GM19023 (cell line): ENCODE data around the gene GRIN3B.

Source experiments
- ATAC-seq: cut with Tn5 transposase; IDR thresholded peaks from one replicate; pipeline ENCODE4 v1.9.1; 2021; ENCODE audit warnings: mild to moderate bottlenecking, moderate library complexity; ENCODE audit not compliant: unreplicated experiment

The GRIN3B gene

DNA sequence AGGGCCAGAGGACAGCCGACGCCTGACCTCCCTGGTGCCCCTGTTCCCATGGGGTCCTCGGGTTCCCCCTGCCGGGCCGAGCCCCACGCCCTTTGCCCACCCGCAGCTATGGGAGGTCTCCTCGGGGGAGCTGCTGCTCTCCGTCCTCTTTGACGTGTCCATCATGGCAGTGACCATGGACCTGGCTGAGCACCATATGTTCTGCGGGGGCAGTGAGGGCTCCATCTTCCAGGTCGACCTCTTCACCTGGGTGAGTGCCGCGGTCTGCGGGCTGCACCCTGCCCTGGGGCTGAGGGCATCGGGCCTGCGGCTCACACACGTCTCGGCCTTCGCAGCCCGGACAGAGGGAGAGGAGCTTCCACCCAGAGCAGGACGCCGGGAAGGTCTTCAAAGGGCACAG lies 9.5 kb upstream of the GRIN3B start:
- no peak for ATAC-seq

GRCh38 chr19:991174-991931 lies 8.9 kb upstream of the GRIN3B start:
- no peak for ATAC-seq

DNA sequence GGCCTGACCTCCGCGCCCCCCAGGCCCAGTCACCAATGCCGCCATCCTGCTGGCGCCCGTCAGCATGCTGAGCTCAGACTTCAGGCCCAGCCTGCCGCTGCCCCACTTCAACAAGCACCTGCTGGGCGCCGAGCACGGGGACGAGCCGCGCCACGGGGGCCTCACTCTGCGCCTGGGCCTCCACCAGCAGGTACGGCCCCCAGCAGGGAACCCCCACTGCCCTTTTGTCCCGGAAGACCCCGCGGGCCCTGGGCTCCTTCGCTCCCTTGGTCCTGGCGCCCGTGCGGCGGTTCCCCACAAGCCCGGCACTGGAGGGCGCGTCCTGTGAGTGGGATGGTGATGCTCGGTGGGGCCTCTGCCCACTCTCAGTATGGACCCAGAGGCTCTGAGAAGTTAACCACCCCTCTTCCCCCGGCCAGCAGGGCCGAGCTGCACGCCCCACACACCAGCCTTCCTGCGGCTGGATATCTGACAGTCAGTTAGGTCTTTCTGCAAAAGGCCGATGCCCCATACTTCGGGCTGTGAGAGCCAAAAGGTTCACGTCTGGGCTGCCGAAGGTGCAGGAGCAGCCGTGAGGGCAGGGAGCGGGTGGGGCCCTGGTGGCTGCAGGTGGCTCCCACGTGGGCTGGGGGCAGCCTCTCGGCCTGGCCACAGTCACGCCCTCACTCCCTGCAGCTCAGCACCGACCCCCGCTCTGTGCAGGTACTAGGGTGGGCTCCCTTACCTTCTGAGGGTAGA lies 8.1 kb upstream of the GRIN3B start:
- no peak for ATAC-seq

DNA sequence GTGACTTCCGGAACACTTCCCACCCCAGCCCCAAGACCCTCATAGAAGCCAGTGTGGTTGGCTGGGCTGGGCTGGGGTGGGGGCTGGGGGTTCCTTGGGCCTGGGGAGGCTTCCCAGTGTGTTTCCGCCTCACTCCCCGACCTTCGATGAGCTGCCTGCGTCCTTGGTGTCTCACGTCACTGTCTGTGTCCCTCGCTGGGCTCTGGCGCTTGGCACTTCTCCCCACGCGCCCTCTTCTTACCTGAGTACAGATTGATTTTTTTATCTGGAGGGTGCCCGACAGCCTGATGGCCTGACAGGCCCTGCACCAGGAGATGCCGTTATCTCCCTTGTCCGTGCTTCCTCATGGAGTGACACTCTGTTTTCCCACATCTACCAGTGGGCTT lies 7.6 kb upstream of the GRIN3B start:
- ATAC-seq: no peak

GRCh38 chr19:993361-993830 lies 6.8 kb upstream of the GRIN3B start:
- ATAC-seq: no peak

DNA sequence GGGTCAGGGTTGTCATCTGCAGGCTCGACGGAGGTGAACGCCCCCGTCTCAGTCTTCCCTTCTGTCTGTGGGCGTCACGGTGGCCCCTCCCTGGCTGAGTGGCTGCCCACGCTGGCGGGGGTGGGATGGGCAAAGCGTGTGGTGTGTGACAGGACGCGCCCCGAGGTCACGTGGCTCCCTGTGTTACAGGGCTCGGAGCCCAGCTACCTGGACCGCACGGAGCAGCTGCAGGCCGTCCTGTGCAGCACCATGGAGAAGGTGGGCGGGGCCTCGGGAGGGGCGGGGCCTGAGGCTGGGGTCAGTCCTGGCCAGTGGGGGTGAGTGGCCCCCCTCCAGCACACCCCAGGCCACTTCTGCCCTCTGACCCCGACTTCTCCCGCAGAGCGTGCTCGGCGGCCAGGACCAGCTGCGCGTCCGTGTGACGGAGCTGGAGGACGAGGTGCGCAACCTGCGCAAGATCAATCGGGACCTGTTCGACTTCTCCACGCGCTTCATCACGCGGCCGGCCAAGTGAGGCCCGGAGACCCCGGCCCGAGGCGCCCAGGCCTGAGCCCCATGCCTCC lies 6.3 kb upstream of the GRIN3B start:
- ATAC-seq: no peak

DNA sequence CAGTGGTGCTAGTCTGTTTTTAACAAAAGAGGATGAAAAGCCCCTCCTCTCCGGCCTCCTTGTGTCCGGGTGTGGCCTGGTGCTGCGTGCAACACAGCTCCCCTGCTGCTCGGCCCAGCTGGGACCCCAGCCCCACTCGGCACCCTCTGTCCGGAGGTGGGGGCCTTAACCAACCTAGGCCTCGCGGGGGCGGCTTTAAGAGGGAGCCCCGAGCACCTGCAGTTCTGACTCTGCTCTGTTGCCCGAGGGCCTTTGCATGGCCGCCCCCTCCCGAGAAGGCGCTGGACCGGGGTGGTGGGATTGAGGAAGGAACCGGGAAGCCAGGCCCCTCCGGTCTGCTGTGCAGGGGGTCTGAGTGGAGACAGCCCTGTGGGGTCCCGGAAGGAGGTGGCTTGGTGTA lies 5.7 kb upstream of the GRIN3B start:
- ATAC-seq: no peak

DNA sequence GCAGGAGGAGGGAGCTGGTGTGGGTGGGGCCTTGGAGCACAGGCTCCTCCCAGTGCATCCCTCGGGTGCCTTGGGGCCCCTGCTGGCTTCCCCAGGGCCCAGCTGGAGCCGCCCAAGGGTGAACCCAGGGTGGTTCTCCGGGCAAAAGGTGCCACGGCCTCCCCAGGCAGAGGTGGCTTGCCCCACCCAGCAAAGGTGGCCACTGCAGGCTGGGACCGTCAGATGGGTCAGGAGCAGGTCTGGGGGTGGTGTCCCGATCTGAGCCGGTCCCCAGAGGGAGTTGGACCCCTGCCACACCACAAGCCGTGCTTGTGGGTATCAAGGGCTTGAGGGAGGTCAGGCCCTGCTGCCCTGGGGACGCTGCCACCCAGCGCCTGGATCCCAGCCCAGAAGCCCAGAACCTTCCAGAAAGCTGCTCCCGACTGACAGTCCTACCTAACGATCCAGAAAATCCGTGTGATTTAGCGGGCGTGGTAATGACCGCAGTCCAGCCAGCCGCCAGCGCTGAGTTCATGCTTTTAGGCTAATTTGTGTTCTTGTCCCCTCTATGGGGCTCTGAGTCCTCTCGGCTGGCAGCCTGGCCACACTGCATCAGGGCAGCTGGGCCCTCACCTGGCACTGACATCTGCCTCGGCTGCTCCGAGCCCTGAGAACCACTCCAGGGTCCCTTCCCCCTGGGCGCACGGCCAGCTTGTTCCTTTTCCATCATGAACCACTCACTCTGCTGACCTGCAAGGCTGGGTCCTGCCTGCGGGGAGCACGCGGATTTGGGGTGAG lies 5.0 kb upstream of the GRIN3B start:
- ATAC-seq: no peak

GRCh38 chr19:996051-996838 lies 4.0 kb upstream of the GRIN3B start:
- no peak for ATAC-seq

GRCh38 chr19:998064-998463 lies 2.2 kb upstream of the GRIN3B start:
- ATAC-seq: no peak

DNA sequence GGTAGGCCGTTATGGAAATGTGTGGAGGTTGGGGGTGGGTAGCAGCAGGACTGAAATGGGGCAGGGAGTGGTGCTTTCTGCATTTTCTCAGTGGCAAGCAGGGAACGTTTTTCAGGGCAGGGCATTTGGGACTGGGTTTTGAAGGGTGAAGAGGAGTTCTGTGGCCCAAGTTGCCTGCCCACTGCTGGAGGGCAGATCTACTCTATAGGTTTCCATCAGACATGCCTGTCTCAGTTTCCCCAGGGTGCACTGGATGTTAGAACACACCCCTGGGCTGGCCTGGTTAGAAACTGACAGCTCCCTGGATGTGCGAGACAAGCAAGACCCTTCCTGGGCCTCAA lies 870 bp upstream of the GRIN3B start:
- ATAC-seq: no peak

DNA sequence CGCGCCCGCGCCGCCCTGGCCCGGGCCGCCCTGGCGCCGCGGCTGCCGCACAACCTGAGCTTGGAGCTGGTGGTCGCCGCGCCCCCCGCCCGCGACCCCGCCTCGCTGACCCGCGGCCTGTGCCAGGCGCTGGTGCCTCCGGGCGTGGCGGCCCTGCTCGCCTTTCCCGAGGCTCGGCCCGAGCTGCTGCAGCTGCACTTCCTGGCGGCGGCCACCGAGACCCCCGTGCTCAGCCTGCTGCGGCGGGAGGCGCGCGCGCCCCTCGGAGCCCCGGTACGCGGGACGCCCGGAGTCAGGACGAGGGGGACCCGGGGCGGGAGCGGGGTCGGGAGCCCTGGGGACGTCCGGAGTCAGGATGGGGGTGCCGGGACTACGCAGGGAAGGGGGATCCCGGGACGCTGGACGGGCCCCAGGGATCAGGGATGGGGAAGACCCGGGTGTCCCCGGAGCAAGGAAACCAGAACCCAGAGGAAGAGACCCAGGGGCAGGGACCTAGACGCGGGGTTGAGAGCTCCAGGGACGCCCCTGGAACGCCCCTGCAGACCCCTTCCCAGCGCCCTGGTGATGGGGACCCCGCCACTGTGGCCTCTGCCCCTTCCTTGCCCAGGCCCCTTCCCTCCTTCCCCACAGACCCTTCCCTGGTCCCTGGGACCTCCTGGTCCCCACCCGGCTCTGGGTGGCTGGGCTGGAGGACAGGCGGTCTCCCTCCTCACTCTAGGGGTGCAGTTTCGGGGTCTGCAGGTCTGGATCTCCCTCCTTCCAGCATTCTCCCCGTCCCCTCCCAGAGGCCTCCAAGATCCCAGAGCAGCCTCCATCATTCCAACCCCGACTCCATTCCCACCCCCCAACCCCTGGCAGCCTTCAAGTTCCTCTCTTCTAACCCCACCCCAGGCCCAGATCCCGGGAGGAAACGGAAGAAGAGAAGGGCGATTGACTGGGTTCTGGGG lies 645 bp downstream of the GRIN3B start:
- no peak for ATAC-seq

DNA sequence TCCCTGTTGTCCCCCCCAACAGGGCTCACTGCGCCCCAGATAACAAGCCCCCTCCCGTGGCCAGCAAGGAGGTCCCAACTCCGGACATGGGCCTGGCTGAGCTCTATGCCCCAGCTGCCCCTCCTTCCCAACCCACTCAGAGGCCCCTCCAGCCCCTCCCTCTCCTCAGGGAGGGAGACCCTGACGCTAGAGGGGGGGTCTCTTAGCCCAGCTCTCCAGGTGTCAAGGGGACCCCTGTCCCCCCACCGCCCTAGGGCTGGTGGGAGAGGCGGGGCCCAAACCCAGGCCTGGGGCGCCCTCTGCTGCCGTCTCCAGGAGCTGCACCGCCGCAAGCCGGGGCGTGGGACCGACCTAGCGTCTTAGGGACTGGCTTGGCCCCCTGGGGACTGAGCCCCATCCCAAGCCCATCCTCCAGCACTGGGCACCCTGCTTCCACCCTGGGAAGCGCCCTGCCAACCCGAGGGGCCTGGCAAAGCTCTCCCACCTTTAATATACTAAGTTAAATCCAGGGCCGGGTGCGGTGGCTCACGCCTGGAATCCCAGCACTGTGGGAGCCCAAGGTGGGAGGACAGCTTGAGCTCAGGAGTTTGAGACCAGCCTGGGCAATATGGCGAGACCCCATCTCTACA lies 1.4 kb downstream of the GRIN3B start:
- no peak for ATAC-seq

DNA sequence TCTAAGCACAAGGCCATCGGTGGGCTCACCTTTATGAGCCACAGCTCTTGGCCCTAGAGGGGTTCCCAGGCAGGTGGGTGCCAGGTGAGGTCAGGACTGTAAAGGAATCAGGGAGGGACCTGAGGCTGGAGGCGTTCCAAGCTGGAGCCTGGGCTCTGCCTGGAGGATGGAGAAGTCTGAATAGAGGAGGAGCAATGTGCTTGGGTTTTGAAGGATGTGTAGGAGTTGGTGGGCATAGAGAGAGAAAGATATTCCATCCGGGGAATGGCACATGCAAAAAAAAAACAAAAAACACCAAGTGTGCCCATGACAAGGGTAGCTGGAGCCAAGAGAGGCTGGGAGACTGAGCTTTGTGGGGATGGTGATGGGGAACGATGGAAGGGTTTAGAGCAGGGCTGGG lies 2.4 kb downstream of the GRIN3B start:
- no peak for ATAC-seq

- ATAC-seq: no peak
Measured at GRCh38 chr19:1003283-1003682, 3.1 kb downstream of the GRIN3B start.

DNA sequence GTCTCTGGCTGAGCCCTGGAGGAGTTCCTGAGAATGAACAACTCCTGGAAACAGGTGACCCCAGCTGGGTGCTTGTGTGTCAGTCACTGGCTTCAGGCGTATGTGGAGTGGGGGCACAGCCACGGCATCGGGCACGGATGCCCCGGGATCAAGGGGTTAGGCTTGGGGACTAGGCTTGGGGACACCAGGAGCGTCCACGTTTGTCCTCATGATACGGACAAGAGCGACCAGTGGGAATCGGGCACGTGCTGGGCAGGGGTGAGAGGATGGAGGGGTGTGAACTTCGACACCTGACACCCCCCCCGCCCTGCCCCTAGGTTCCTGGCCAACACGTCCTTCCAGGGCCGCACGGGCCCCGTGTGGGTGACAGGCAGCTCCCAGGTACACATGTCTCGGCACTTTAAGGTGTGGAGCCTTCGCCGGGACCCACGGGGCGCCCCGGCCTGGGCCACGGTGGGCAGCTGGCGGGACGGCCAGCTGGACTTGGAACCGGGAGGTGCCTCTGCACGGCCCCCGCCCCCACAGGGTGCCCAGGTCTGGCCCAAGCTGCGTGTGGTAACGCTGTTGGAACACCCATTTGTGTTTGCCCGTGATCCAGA lies 4.1 kb downstream of the GRIN3B start:
- no peak for ATAC-seq

GRCh38 chr19:1004803-1005664 lies 4.8 kb downstream of the GRIN3B start:
- no peak for ATAC-seq
